Measurements from ENCODE around the gene SLC17A5. TPM values are rescaled to one million over a fixed set of nuclear protein-coding genes. Genes with fewer than 3 reads are reported as not detected.

SLC17A5 gene
- total and polyA plus RNA-seq, 2 experiments from 2014 or later: 18.4 to 20.1 TPM

DNA sequence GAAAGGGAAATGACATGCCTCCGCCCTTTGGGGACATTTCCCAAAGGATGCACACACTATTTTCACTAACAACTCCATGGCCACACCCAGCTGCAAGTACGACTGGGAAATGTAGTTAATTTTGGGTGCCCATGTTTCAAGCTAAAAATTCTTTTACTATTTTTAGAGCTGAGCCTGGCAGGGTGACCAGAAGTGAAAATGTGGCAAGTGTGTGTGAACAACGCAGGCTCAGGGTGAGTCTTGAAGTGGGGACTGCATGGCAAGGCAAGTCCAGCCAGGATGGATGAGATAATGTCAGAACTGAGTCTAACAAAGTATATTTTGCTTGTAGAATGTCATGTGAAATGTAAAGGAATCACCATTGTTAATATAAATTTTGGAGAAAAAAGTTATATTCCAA lies 25.2 kb upstream of the SLC17A5 start:
- Histone ChIP-seq H3K4me2 (ENCODE audit: unreplicated experiment) (no peak overlapping the region), H3K27ac (no peak overlapping the region), H4K20me1 (ENCODE audit: insufficient read depth) (no peaks in the 10 kb centered on the region), H3K36me3 (ENCODE audit: low read depth) (no peaks in the 10 kb centered on the region), H3K9me3 (ENCODE audit: low read depth) (no peaks in the 10 kb centered on the region), H3K9ac (no peak overlapping the region), H3K4me1 (ENCODE audit: insufficient read depth) (peaks cover 9% of the 10 kb centered on the region), H3K4me3 (no peak overlapping the region), H2AFZ (no peak overlapping the region), H3K79me2 (ENCODE audit: insufficient read depth) (no peaks in the 10 kb centered on the region), H3F3A (ENCODE audit: insufficient read depth) (0 out of 2 replicates have a peak, but pooled peaks cover 3% of the 10 kb centered on the region), H3K27me3 (replicated peaks; ENCODE audit: insufficient read depth) (no peaks in the 10 kb centered on the region), H3K9me2 (ENCODE audit: insufficient read depth) (no peaks in the 10 kb centered on the region)
- WGBS, 2 experiments (ENCODE audit: low coverage in 1 of 2, low lambda C conversion rate in 2 of 2, missing lambda C conversion rate in 2 of 2): 47 to 56% methylated on average over 3 of the region's 3 CpGs
- no peak for TF ChIP-seq EZH2 (IDR thresholded peaks at IDR 0.05; ENCODE audit: insufficient read depth, poor library complexity, severe bottlenecking)
- TF ChIP-seq EZH2phosphoT487 (IDR thresholded peaks at IDR 0.05; ENCODE audit: insufficient read depth, low read depth): no peak
- DNase-seq: no peak
- in situ Hi-C loops (cut with MboI): no loop called here

DNA sequence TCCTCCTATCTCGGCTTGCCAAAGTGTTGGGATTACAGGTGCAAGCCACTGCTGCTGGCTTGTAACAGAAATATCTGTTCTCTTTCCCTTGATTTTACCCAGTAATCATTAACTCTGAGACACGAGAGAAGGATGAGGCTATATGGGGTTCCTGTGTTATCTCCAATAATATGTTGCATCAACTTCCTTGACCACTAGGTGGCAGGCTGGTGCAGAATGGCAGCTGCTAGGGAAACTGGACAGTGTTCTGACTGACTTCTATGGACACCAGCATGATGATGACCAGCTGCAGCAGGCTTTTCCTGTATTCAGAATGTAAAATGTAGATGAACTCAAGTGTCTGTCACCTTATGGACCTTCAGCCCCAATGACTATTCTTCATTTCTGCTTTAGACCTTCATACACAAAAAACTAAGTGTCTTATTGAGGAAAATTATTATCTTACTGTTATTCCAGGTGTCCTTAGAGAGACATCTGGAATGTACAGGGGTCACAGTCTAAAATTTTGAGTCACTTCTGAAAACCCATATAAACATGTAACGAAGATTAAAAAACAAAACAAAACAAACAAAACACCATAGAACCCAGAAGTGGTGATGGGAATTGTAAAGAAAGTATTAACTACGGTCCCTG lies 21.8 kb upstream of the SLC17A5 start:
- no peaks in the 10 kb centered on the region for H3K9me3 ChIP-seq (ENCODE audit: low read depth)
- H3K4me1 ChIP-seq (ENCODE audit: insufficient read depth): peaks cover 6% of the 10 kb centered on the region
- no peaks in the 10 kb centered on the region for H3K79me2 ChIP-seq (ENCODE audit: insufficient read depth)
- H3F3A ChIP-seq (ENCODE audit: insufficient read depth): 0 out of 2 replicates have a peak, but pooled peaks cover 3% of the 10 kb centered on the region
- WGBS, 2 experiments (ENCODE audit: low coverage in 1 of 2, low lambda C conversion rate in 2 of 2, missing lambda C conversion rate in 2 of 2): 34 to 39% methylated on average over 4 of the region's 4 CpGs
- in situ Hi-C loops (cut with MboI): no loop called here
- no peak overlapping the region for H3K27ac ChIP-seq
- H3K9me2 ChIP-seq (ENCODE audit: insufficient read depth): no peaks in the 10 kb centered on the region
- no peak for TF ChIP-seq EZH2 (IDR thresholded peaks at IDR 0.05; ENCODE audit: insufficient read depth, poor library complexity, severe bottlenecking)
- TF ChIP-seq EZH2phosphoT487 (IDR thresholded peaks at IDR 0.05; ENCODE audit: insufficient read depth, low read depth): no peak
- H3K4me2 ChIP-seq (ENCODE audit: unreplicated experiment): no peak overlapping the region
- H3K36me3 ChIP-seq (ENCODE audit: low read depth): no peaks in the 10 kb centered on the region
- DNase-seq: peak; percentile 78
- no peak overlapping the region for H3K9ac ChIP-seq
- no peak overlapping the region for H3K4me3 ChIP-seq
- no peaks in the 10 kb centered on the region for H4K20me1 ChIP-seq (ENCODE audit: insufficient read depth)
- no peaks in the 10 kb centered on the region for H3K27me3 ChIP-seq (replicated peaks; ENCODE audit: insufficient read depth)
- H2AFZ ChIP-seq: no peak overlapping the region

DNA sequence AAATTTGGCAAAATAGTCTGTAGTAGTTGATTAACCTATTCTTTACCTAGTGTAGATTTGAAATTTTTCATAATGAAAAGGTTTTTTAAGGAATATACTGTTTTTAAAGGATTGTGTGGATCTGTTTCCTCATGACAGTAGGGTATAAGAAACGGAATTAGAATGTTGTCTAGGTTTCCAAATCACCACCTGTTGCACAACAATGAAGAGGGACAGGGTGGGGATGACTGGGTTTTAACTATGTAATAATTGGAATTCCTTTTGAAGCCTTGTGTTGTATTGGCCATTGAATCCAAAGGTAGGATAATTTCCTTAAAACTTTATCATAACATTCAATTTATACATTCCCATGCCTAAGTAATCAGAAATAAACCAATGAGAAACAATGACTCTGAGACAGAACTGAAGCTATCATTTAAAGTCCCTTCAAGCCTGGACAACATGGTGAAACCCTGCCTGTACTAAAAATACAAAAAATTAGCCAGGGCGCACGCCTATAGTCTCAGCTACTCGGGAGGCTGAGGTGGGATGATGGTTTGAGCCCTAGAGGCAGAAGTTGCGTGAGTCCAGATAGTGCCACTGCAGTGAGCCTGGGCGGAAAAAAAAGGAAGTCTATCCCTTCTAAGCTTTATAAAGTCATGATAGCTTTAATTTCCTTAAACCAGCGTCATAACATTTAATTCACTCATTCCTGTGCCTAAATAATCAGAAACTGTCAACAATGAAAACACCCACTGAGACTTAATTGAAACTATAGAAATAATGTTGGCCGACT lies 18.3 kb upstream of the SLC17A5 start:
- DNase-seq: no peak
- H3K9ac ChIP-seq: no peak overlapping the region
- H2AFZ ChIP-seq: no peak overlapping the region
- H3K27me3 ChIP-seq (replicated peaks; ENCODE audit: insufficient read depth): no peaks in the 10 kb centered on the region
- H3K4me2 ChIP-seq (ENCODE audit: unreplicated experiment): no peak overlapping the region
- H3K27ac ChIP-seq: no peak overlapping the region
- no peaks in the 10 kb centered on the region for H3K36me3 ChIP-seq (ENCODE audit: low read depth)
- in situ Hi-C loops (cut with MboI): no loop called here
- no peak for TF ChIP-seq EZH2 (IDR thresholded peaks at IDR 0.05; ENCODE audit: insufficient read depth, poor library complexity, severe bottlenecking)
- TF ChIP-seq EZH2phosphoT487 (IDR thresholded peaks at IDR 0.05; ENCODE audit: insufficient read depth, low read depth): no peak
- H3K4me1 ChIP-seq (ENCODE audit: insufficient read depth): no peaks in the 10 kb centered on the region
- H3K9me2 ChIP-seq (ENCODE audit: insufficient read depth): no peaks in the 10 kb centered on the region
- H3K9me3 ChIP-seq (ENCODE audit: low read depth): no peaks in the 10 kb centered on the region
- H3F3A ChIP-seq (ENCODE audit: insufficient read depth): no peaks in the 10 kb centered on the region
- no peaks in the 10 kb centered on the region for H4K20me1 ChIP-seq (ENCODE audit: insufficient read depth)
- WGBS, 2 experiments (ENCODE audit: low coverage in 1 of 2, low lambda C conversion rate in 2 of 2, missing lambda C conversion rate in 2 of 2): 90% methylated on average over 8 of the region's 8 CpGs
- H3K4me3 ChIP-seq: no peak overlapping the region
- no peaks in the 10 kb centered on the region for H3K79me2 ChIP-seq (ENCODE audit: insufficient read depth)

DNA sequence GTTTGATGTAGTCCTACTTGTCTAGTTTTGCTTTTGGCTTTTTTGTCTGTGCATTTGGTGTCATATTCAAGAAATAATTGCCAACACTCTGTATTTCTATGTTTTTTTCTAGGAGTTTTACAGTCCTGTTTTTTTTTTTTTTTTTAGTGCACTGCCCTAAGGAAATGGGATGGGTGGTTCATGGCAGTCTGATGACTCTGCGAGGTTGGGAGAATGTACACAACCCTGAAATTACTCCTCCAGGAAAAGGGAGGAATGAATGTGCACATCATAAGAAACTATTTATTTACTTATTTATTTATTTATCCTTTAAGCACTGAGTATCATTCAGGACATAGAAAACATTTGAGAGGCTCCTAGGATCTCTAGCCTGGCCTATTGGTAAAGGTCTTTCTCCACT lies 15.2 kb upstream of the SLC17A5 start:
- 87 to 100% methylated on average over 1 of the region's 1 CpG for WGBS, 2 experiments (ENCODE audit: low coverage in 1 of 2, low lambda C conversion rate in 2 of 2, missing lambda C conversion rate in 2 of 2)

More for the DNA sequence above, 15.2 kb upstream of the SLC17A5 start:
- Histone ChIP-seq H3K9me3 (ENCODE audit: low read depth) (no peaks in the 10 kb centered on the region), H3F3A (ENCODE audit: insufficient read depth) (no peaks in the 10 kb centered on the region), H3K27ac (no peak overlapping the region), H3K4me3 (no peak overlapping the region), H2AFZ (no peak overlapping the region), H3K27me3 (replicated peaks; ENCODE audit: insufficient read depth) (no peaks in the 10 kb centered on the region), H3K9me2 (ENCODE audit: insufficient read depth) (no peaks in the 10 kb centered on the region), H4K20me1 (ENCODE audit: insufficient read depth) (no peaks in the 10 kb centered on the region), H3K4me2 (ENCODE audit: unreplicated experiment) (no peak overlapping the region), H3K4me1 (ENCODE audit: insufficient read depth) (peaks cover 6% of the 10 kb centered on the region), H3K36me3 (ENCODE audit: low read depth) (no peaks in the 10 kb centered on the region), H3K79me2 (ENCODE audit: insufficient read depth) (no peaks in the 10 kb centered on the region), H3K9ac (no peak overlapping the region)
- no peak for DNase-seq
- TF ChIP-seq EZH2 (IDR thresholded peaks at IDR 0.05; ENCODE audit: insufficient read depth, poor library complexity, severe bottlenecking) (no peak), EZH2phosphoT487 (IDR thresholded peaks at IDR 0.05; ENCODE audit: insufficient read depth, low read depth) (no peak)
- in situ Hi-C loops (cut with MboI): no loop called here
